HepG2 (cell line): ENCODE data around the gene SRF. TPM values are rescaled to one million over a fixed set of nuclear protein-coding genes. Genes with fewer than 3 reads are reported as not detected.

Experiments used
- EHMT2 ChIP-seq: fragments of 200-600 bp; sonication (generic); IDR thresholded peaks from 2 replicates; pipeline ENCODE4 v1.7.0; 2017; ENCODE audit warnings: antibody characterized with exemption, low read depth, low read length, borderline replicate concordance
- FOXP1 ChIP-seq, 2 experiments: fragments of 450-650 bp in 1 of 2; IDR thresholded peaks; 2 replicates each; pipeline ENCODE4 v1.6.1; 2017 to 2018; ENCODE audit warnings: antibody characterized with exemption in 1 of 2
- GATAD1 ChIP-seq: IDR thresholded peaks from 2 replicates; pipeline ENCODE4 v1.6.1; 2016; ENCODE audit warnings: missing genetic modification reagents, missing compliant biosample characterization
- HDAC2 ChIP-seq: sonication (generic); formaldehyde crosslinking; IDR thresholded peaks from 2 replicates; pipeline ENCODE4 v1.4.0; 2020; ENCODE audit warnings: missing genetic modification reagents
- HOXA7 ChIP-seq: sonication (generic); formaldehyde crosslinking; IDR thresholded peaks from 2 replicates; pipeline ENCODE4 v1.8.1; 2022; ENCODE audit warnings: mild to moderate bottlenecking, missing genetic modification reagents, moderate library complexity
- KDM6A ChIP-seq: IDR thresholded peaks from 2 replicates; pipeline ENCODE4 v1.6.1; 2016; ENCODE audit warnings: low read depth
- NFKBIZ ChIP-seq: IDR thresholded peaks from 2 replicates; pipeline ENCODE4 v1.6.1; 2018; ENCODE audit warnings: missing genetic modification reagents, missing compliant biosample characterization
- PAF1 ChIP-seq: IDR thresholded peaks from 2 replicates; pipeline ENCODE4 v1.6.1; 2016; ENCODE audit warnings: missing genetic modification reagents, missing compliant biosample characterization
- SETDB1 ChIP-seq: sonication (generic); formaldehyde crosslinking; IDR thresholded peaks from 2 replicates; pipeline ENCODE4 v1.5.1; 2020; ENCODE audit warnings: missing genetic modification reagents, mild to moderate bottlenecking, borderline replicate concordance
- SNAI1 ChIP-seq: sonication (generic); formaldehyde crosslinking; IDR thresholded peaks from 2 replicates; pipeline ENCODE4 v1.5.0; 2020; ENCODE audit warnings: mild to moderate bottlenecking, missing genetic modification reagents, borderline replicate concordance
- SOX13 ChIP-seq, 3 experiments: fragments of 450-650 bp in 1 of 3; sonication (generic) in 1 of 3; formaldehyde crosslinking in 1 of 3; IDR thresholded peaks in 2 of 3; conservative IDR thresholded peaks in 1 of 3; 2 replicates each; pipeline versions ENCODE4 v1.5.0 to v1.6.1; 2016 to 2020; ENCODE audit warnings: antibody characterized with exemption in 1 of 3, mild to moderate bottlenecking in 1 of 3, missing compliant biosample characterization in 1 of 3, missing genetic modification reagents in 1 of 3, moderate library complexity in 1 of 3
- SP2 ChIP-seq: sonication (generic); formaldehyde crosslinking; IDR thresholded peaks from 2 replicates; pipeline ENCODE4 v1.5.1; 2020; ENCODE audit warnings: mild to moderate bottlenecking, missing genetic modification reagents
- ZFX ChIP-seq: sonication (generic); formaldehyde crosslinking; IDR thresholded peaks from 2 replicates; pipeline ENCODE4 v1.4.0; 2020; ENCODE audit warnings: mild to moderate bottlenecking, low read depth, missing genetic modification reagents, moderate library complexity
- ZKSCAN8 ChIP-seq: IDR thresholded peaks from 2 replicates; pipeline ENCODE4 v1.6.1; 2016; ENCODE audit warnings: borderline replicate concordance, missing genetic modification reagents, missing compliant biosample characterization
- ZNF724P ChIP-seq: sonication (generic); formaldehyde crosslinking; IDR thresholded peaks from 2 replicates; pipeline ENCODE4 v1.8.0; 2022; ENCODE audit warnings: missing genetic modification reagents, borderline replicate concordance
- ZNF777 ChIP-seq: sonication (generic); formaldehyde crosslinking; IDR thresholded peaks from 2 replicates; pipeline ENCODE4 v1.4.0; 2020; ENCODE audit warnings: missing genetic modification reagents
- polyA plus RNA-seq, 8 experiments: library from polyadenylated mRNA; depleted of rRNA in 3 of 8; stranded (reverse) in 7 of 8; unstranded in 1 of 8; fragments of >200 nt; fragmentation: Illumina TruSeq in 4 of 8; extraction: Trizol in 4 of 8; gene quantifications; 2 replicates each; pipeline versions ENCODE4 v1.2.1 to v1.2.3, GENCODE V29; 2011 to 2016; ENCODE audit warnings: low read depth in 4 of 8, missing spikeins in 1 of 8, mixed read lengths in 1 of 8; ENCODE audit not compliant: insufficient read depth in 1 of 8
- total RNA-seq, 5 experiments: library from RNA; depleted of rRNA; stranded (reverse); fragments of >200 nt; fragmentation: Illumina TruSeq; extraction: Trizol; gene quantifications; 2 replicates each; pipeline ENCODE4 v1.2.3, GENCODE V29; 2016; ENCODE audit warnings: low read depth in 1 of 5
- TF ChIP-seq, protein P1 (sequence below): sonication (generic); formaldehyde crosslinking; IDR thresholded peaks from 2 replicates; pipeline ENCODE4; 2020; ENCODE audit warnings: missing genetic modification reagents, mild to moderate bottlenecking, borderline replicate concordance
- TF ChIP-seq, protein P2 (sequence below), 2 experiments: sonication (generic) in 1 of 2; formaldehyde crosslinking in 1 of 2; IDR thresholded peaks; 2 replicates each; pipeline versions ENCODE4 v1.4.0 to v1.6.1; 2018 to 2020; ENCODE audit warnings: missing genetic modification reagents in 2 of 2, borderline replicate concordance in 1 of 2, low read depth in 1 of 2, mild to moderate bottlenecking in 1 of 2, missing biosample characterization in 1 of 2
- TF ChIP-seq, protein P3 (sequence below): sonication (generic); formaldehyde crosslinking; IDR thresholded peaks from 2 replicates; pipeline ENCODE4 v1.4.0; 2020; ENCODE audit warnings: missing genetic modification reagents
- TF ChIP-seq, protein P4 (sequence below): sonication (generic); formaldehyde crosslinking; IDR thresholded peaks from 2 replicates; pipeline ENCODE4 v1.5.0; 2020; ENCODE audit warnings: missing genetic modification reagents

The SRF gene
- total and polyA plus RNA-seq, 2 of the 13 experiments (the other 11 are each of a cell fraction or from before 2014, with no cell fraction given) = 25.5 to 44.1 TPM

DNA sequence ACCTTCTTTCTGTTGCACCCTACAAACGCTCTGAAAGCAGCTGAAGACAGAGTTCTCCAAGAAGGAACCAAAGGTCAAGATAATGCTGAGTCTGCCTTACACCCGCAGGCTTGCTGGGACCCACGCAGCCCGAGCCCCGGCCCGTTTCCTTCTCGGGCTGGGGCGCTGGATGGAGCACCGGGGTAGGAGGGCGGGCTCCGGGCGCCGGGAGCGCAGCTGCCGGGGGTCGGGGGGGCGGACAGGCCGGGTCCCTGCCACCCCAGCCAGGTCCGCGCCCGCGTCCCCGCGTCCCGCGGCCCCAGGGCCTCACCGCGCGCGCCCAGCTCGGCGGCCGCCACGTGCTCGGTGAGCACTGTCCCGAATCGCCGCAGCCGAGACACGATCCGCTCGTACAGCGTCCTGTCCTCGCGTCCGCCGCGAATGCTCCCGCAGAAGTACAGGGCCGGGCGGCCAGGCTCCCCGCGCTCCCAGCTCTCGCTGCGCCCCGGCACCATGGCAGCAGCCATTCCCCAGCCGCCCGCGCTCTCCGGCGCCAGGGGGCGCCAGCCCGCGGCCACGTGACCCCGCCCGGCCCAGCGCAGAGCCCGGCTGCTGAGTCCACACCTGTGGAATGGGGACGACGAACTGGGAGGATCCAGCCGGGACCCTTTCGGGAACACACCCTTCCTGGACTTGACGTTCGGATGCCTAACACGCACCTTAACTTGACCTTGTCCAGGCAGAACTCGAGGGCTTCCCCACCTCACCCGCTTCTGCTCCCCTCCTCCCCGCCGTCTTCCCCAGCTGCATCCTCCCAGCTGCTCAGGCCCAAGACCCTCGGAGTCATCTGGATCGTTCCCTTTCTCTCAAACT, 58.1 kb downstream of the SRF start, which contains the start of gene DNPH1 (continued):
- TF ChIP-seq SP2 = peak; percentile 54; the same call in 1 of the 2 replicates
- TF ChIP-seq NFKBIZ (CRISPR knock-in tag) = no peak
- TF ChIP-seq, protein P1, sequence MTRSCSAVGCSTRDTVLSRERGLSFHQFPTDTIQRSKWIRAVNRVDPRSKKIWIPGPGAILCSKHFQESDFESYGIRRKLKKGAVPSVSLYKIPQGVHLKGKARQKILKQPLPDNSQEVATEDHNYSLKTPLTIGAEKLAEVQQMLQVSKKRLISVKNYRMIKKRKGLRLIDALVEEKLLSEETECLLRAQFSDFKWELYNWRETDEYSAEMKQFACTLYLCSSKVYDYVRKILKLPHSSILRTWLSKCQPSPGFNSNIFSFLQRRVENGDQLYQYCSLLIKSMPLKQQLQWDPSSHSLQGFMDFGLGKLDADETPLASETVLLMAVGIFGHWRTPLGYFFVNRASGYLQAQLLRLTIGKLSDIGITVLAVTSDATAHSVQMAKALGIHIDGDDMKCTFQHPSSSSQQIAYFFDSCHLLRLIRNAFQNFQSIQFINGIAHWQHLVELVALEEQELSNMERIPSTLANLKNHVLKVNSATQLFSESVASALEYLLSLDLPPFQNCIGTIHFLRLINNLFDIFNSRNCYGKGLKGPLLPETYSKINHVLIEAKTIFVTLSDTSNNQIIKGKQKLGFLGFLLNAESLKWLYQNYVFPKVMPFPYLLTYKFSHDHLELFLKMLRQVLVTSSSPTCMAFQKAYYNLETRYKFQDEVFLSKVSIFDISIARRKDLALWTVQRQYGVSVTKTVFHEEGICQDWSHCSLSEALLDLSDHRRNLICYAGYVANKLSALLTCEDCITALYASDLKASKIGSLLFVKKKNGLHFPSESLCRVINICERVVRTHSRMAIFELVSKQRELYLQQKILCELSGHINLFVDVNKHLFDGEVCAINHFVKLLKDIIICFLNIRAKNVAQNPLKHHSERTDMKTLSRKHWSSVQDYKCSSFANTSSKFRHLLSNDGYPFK (CRISPR knock-in tag) = no peak
- peak; percentile 20; the same call in 1 of the 2 replicates for TF ChIP-seq HDAC2
- TF ChIP-seq ZFX (CRISPR knock-in tag) = peak; percentile 94
- TF ChIP-seq, protein P2, sequence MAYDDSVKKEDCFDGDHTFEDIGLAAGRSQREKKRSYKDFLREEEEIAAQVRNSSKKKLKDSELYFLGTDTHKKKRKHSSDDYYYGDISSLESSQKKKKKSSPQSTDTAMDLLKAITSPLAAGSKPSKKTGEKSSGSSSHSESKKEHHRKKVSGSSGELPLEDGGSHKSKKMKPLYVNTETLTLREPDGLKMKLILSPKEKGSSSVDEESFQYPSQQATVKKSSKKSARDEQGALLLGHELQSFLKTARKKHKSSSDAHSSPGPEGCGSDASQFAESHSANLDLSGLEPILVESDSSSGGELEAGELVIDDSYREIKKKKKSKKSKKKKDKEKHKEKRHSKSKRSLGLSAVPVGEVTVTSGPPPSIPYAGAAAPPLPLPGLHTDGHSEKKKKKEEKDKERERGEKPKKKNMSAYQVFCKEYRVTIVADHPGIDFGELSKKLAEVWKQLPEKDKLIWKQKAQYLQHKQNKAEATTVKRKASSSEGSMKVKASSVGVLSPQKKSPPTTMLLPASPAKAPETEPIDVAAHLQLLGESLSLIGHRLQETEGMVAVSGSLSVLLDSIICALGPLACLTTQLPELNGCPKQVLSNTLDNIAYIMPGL (CRISPR knock-in tag; IDR thresholded peaks at IDR 0.05; ENCODE audit: borderline replicate concordance in 1 of 2, low read depth in 1 of 2) = peak; percentile 99
- no peak for TF ChIP-seq HOXA7 (CRISPR knock-in tag)
- TF ChIP-seq ZKSCAN8 (CRISPR knock-in tag) = peak; percentile 29; the same call in 1 of the 2 replicates
- peak; percentile 95 for TF ChIP-seq ZNF724P (CRISPR knock-in tag)
- 0 out of 2 replicates have a peak, but pooled peaks have one; percentile 30 for TF ChIP-seq SOX13 (IDR thresholded peaks at IDR 0.05)
- peak in 1 of 2 experiments; percentile 40; a peak in 1 of 4 replicates for TF ChIP-seq SOX13 (CRISPR knock-in tag; conservative IDR thresholded peaks at IDR 0.05 in 1 of 2, IDR thresholded peaks at IDR 0.05 in 1 of 2)
- TF ChIP-seq PAF1 (CRISPR knock-in tag) = no peak
- TF ChIP-seq, protein P3, sequence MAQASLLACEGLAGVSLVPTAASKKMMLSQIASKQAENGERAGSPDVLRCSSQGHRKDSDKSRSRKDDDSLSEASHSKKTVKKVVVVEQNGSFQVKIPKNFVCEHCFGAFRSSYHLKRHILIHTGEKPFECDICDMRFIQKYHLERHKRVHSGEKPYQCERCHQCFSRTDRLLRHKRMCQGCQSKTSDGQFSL (CRISPR knock-in tag) = no peak; the same call in 1 of the 2 replicates
- TF ChIP-seq FOXP1 (IDR thresholded peaks at IDR 0.05) = no peak
- TF ChIP-seq FOXP1 (CRISPR knock-in tag; IDR thresholded peaks at IDR 0.05) = no peak
- TF ChIP-seq, protein P4, sequence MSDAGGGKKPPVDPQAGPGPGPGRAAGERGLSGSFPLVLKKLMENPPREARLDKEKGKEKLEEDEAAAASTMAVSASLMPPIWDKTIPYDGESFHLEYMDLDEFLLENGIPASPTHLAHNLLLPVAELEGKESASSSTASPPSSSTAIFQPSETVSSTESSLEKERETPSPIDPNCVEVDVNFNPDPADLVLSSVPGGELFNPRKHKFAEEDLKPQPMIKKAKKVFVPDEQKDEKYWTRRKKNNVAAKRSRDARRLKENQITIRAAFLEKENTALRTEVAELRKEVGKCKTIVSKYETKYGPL = peak; percentile 50; the same call in 1 of the 2 replicates
- no peak for TF ChIP-seq SNAI1 (CRISPR knock-in tag)
- TF ChIP-seq EHMT2 = no peak
- TF ChIP-seq SETDB1 (CRISPR knock-in tag) = no peak
- TF ChIP-seq GATAD1 (CRISPR knock-in tag) = peak; percentile 39; the same call in 1 of the 2 replicates
- peak; percentile 80 for TF ChIP-seq ZNF777
- no peak for TF ChIP-seq KDM6A
